GM12878 (cell line): ENCODE results near the gene TRIM9. TPM values are rescaled to one million over a fixed set of nuclear protein-coding genes. Genes with fewer than 3 reads are reported as not detected.

Source experiments
- ATAC-seq: fragments of 200-7000 bp; cut with Tn5 transposase; 3 replicates; pipeline ENCODE4 v1.9.1; 2020; ENCODE audit warnings: mild to moderate bottlenecking, moderate library complexity
- BruUV-seq: library from RNA; stranded (reverse); fragments of 400-500 nt; replicated peaks from 2 replicates; lab custom pipeline; 2021; lab: Mats Ljungman, UMichigan
- CTCF ChIA-PET: fragments of 300-600 bp; sonication (Branson Sonifier 250); formaldehyde crosslinking; extraction: SDS; loops from one replicate; lab custom pipeline; 2021; ENCODE audit warnings: inconsistent platforms; lab: Yijun Ruan, JAX
- POLR2A ChIA-PET: fragments of 350-600 bp; formaldehyde crosslinking; extraction: SDS; loops from one replicate; lab custom pipeline; 2021; ENCODE audit warnings: inconsistent platforms; lab: Charles Lee
- RAD21 ChIA-PET: fragments of 300-600 bp; sonication (Branson Sonifier 250); formaldehyde crosslinking; loops from one replicate; lab custom pipeline; 2023; ENCODE audit warnings: antibody characterized with exemption; ENCODE audit not compliant: unreplicated experiment; lab: Charles Lee
- SMC1A ChIA-PET: fragments of 300-600 bp; sonication (Branson Sonifier 250); formaldehyde crosslinking; loops from one replicate; lab custom pipeline; 2023; ENCODE audit not compliant: unreplicated experiment, uncharacterized antibody; lab: Charles Lee
- DNase-seq: peaks from one replicate; pipeline ENCODE4 v3.0.0-alpha.2; 2011; ENCODE audit warnings: low read depth, low spot score
- FAIRE-seq: peaks from 3 replicates; lab custom pipeline; 2011; peaks lifted over from hg19 to GRCh38; lab: Jason Lieb, UNC
- H2AFZ ChIP-seq: 2 replicates; pipeline ENCODE4 v1.6.0; 2011; ENCODE audit warnings: low read depth, low read length, control low read depth; ENCODE audit not compliant: control insufficient read depth
- H3K27ac ChIP-seq: 2 replicates; pipeline ENCODE4 v1.5.1; 2011; ENCODE audit warnings: control low read depth; ENCODE audit not compliant: control insufficient read depth, insufficient read depth
- H3K27me3 ChIP-seq, 2 experiments: replicated peaks in 1 of 2; 2 replicates each; pipeline versions ENCODE4 v1.6.0 to v1.6.1; 2011; ENCODE audit warnings: low read length in 1 of 2; ENCODE audit not compliant: control insufficient read depth in 2 of 2, insufficient read depth in 2 of 2
- H3K36me3 ChIP-seq, 2 experiments: 2 replicates each; pipeline ENCODE4 v1.5.1; 2011; ENCODE audit warnings: low read length in 1 of 2; ENCODE audit not compliant: control insufficient read depth in 2 of 2, insufficient read depth in 2 of 2
- H3K4me1 ChIP-seq: 2 replicates; pipeline ENCODE4 v1.6.1; 2011; ENCODE audit warnings: mild to moderate bottlenecking, low read length, moderate library complexity, mixed read lengths; ENCODE audit not compliant: control insufficient read depth, insufficient read depth
- H3K4me2 ChIP-seq: 2 replicates; pipeline ENCODE4 v1.6.0; 2011; ENCODE audit warnings: control low read depth; ENCODE audit not compliant: control insufficient read depth, insufficient read depth
- H3K4me3 ChIP-seq: fragments of 200-600 bp; sonication (generic); 2 replicates; pipeline ENCODE4 v1.5.1; 2016
- H3K79me2 ChIP-seq: 2 replicates; pipeline ENCODE4 v1.6.0; 2011; ENCODE audit warnings: low read length; ENCODE audit not compliant: control insufficient read depth, insufficient read depth
- H3K9ac ChIP-seq: 2 replicates; pipeline ENCODE4 v1.8.0; 2011; ENCODE audit warnings: low read length, control low read depth, mixed read lengths; ENCODE audit not compliant: control insufficient read depth, insufficient read depth
- H3K9me3 ChIP-seq: replicated peaks from 3 replicates; pipeline ENCODE4 v1.5.1; 2011; ENCODE audit warnings: mild to moderate bottlenecking, low read length; ENCODE audit not compliant: control insufficient read depth, insufficient read depth
- H4K20me1 ChIP-seq: 2 replicates; pipeline ENCODE4 v1.6.0; 2011; ENCODE audit not compliant: control insufficient read depth, insufficient read depth
- CBX3 ChIP-seq: fragments of 200-600 bp; sonication (generic); IDR thresholded peaks from 2 replicates; pipeline ENCODE4 v1.6.1; 2016; ENCODE audit warnings: low read depth, borderline replicate concordance
- CHD4 ChIP-seq: fragments of 200-600 bp; sonication (generic); IDR thresholded peaks from 2 replicates; pipeline ENCODE4 v1.6.1; 2016; ENCODE audit warnings: mild to moderate bottlenecking
- EED ChIP-seq: sonication (generic); IDR thresholded peaks from 2 replicates; pipeline ENCODE4 v1.6.1; 2016; ENCODE audit warnings: antibody characterized with exemption, low read depth
- FOS ChIP-seq: IDR thresholded peaks from 3 replicates; pipeline ENCODE4 v1.6.1; 2011; ENCODE audit warnings: borderline replicate concordance; ENCODE audit not compliant: insufficient read length; ENCODE audit errors: extremely low read depth
- HCFC1 ChIP-seq: fragments of 150-350 bp; IDR thresholded peaks from 2 replicates; pipeline ENCODE4 v1.6.1; 2014; ENCODE audit warnings: low read length
- IRF4 ChIP-seq: IDR thresholded peaks from 2 replicates; pipeline ENCODE4 v1.6.1; 2011; ENCODE audit warnings: low read depth, low read length
- MEF2B ChIP-seq: fragments of 450-650 bp; IDR thresholded peaks from 2 replicates; pipeline ENCODE4 v1.6.1; 2018; ENCODE audit warnings: mild to moderate bottlenecking, moderate library complexity; ENCODE audit not compliant: partially characterized antibody, poor library complexity, severe bottlenecking
- RAD21 ChIP-seq: IDR thresholded peaks from 2 replicates; pipeline ENCODE4 v1.6.1; 2011; ENCODE audit warnings: mild to moderate bottlenecking, low read depth, low read length, moderate library complexity; ENCODE audit not compliant: insufficient read depth
- REST ChIP-seq: IDR thresholded peaks from 2 replicates; pipeline ENCODE4 v1.6.1; 2012; ENCODE audit warnings: mild to moderate bottlenecking, low read depth, low read length
- RFX5 ChIP-seq: IDR thresholded peaks from 2 replicates; pipeline ENCODE4 v1.6.1; 2011; ENCODE audit warnings: low read depth, low read length, improper control_type of control experiment
- WGBS: methylation state at CpG from one replicate; pipeline ENCODE4 v1.1.6; 2016; ENCODE audit warnings: low lambda C conversion rate; ENCODE audit not compliant: insufficient replicate concordance, insufficient coverage; ENCODE audit errors: missing lambda C conversion rate; 5-methylcytosine and 5-hydroxymethylcytosine counted together
- in situ Hi-C: fragments of 300-500 bp; cut with MboI; formaldehyde crosslinking; loops from 9 replicates; pipeline ENCODE4 v1.14.3; 2018; ENCODE audit warnings: mixed read lengths
- intact Hi-C: fragments of 100-400 bp; cut with micrococcal nuclease; formaldehyde crosslinking; loops from one replicate; pipeline ENCODE4 v1.14.2; 2022; ENCODE audit not compliant: unreplicated experiment
- polyA plus RNA-seq, 11 experiments: library from polyadenylated mRNA; depleted of rRNA in 4 of 11; unstranded in 6 of 11; stranded (reverse) in 5 of 11; fragments of >200 nt; fragmentation: Nextera tagmentation in 4 of 11; fragmentation: Illumina TruSeq in 1 of 11; extraction: Ambion mirVana in 4 of 11; extraction: Trizol in 1 of 11; gene quantifications; 1 replicate in 1 of 11; 2 replicates in 10 of 11; pipeline versions ENCODE4 v1.2.1 to v1.2.3, GENCODE V29; 2011 to 2016; ENCODE audit warnings: inconsistent platforms in 2 of 11, missing spikeins in 2 of 11, low read depth in 1 of 11
- total RNA-seq, 4 experiments: library from RNA; depleted of rRNA in 3 of 4; stranded (reverse); fragments of >200 nt in 3 of 4; fragmentation: Illumina TruSeq in 1 of 4; extraction: Trizol in 1 of 4; gene quantifications; 2 replicates each; pipeline versions ENCODE4 v1.2.1 to v1.2.3, GENCODE V29; 2013 to 2021
- TF ChIP-seq, protein P1 (sequence below): fragments of 450-650 bp; conservative IDR thresholded peaks from 2 replicates; pipeline ENCODE4 v1.6.1; 2017; ENCODE audit warnings: mild to moderate bottlenecking, moderate library complexity
- TF ChIP-seq, protein P2 (sequence below): fragments of 450-650 bp; formaldehyde crosslinking; IDR thresholded peaks from 2 replicates; pipeline ENCODE4 v1.5.0; 2022; ENCODE audit warnings: mild to moderate bottlenecking, missing genetic modification characterization

TRIM9 gene
- total and polyA plus RNA-seq, 10 of the 15 experiments (the other 5 are each of a cell fraction or from before 2014, with no cell fraction given), result 0.04 to 0.18 (median 0.11) TPM; not detected in 2

DNA sequence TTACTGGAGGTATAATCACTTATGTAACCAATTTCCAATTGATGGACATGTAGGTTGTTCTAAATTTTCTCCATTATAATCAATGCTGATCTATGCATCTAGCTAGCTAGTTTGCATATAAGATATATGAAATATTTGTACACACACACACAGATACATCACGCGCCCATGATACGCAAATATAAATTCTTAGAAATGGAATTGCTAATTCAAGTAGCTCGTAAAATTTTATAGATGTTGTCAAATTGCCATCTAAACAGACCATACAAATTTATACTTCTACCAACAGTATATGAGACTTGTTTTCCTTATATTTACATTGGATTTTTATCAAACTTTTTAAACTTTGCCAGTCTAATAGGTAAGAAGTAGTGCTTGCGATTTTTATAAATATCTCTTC lies 29.1 kb upstream of the TRIM9 start (continued):
- TF ChIP-seq, protein P1, sequence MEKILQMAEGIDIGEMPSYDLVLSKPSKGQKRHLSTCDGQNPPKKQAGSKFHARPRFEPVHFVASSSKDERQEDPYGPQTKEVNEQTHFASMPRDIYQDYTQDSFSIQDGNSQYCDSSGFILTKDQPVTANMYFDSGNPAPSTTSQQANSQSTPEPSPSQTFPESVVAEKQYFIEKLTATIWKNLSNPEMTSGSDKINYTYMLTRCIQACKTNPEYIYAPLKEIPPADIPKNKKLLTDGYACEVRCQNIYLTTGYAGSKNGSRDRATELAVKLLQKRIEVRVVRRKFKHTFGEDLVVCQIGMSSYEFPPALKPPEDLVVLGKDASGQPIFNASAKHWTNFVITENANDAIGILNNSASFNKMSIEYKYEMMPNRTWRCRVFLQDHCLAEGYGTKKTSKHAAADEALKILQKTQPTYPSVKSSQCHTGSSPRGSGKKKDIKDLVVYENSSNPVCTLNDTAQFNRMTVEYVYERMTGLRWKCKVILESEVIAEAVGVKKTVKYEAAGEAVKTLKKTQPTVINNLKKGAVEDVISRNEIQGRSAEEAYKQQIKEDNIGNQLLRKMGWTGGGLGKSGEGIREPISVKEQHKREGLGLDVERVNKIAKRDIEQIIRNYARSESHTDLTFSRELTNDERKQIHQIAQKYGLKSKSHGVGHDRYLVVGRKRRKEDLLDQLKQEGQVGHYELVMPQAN, result no peak
- TF ChIP-seq RFX5, result no peak
- TF ChIP-seq MEF2B, result no peak

GRCh38 chr14:51121096-51121495 lies 26.2 kb upstream of the TRIM9 start:
- no peak overlapping the region for H2AFZ ChIP-seq
- WGBS, result 31% methylated on average over 3 of the region's 3 CpGs
- intact Hi-C loops (no loop called here), in situ Hi-C loops (no loop called here)
- ChIA-PET SMC1A (interaction anchor here (1.1 kb wide), 1 partner anchor 18 kb away, joined by 4 read pairs; no protein-coding TSS in a partner anchor), POLR2A (no interaction called here), RAD21 (no interaction called here), CTCF (no interaction called here)
- no peaks in the 10 kb centered on the region for H3K9me3 ChIP-seq
- no peak overlapping the region for H3K4me2 ChIP-seq
- no peak overlapping the region for H3K4me3 ChIP-seq
- BruUV-seq, result no TSS peak
- H3K36me3 ChIP-seq, result no peaks in the 10 kb centered on the region
- H4K20me1 ChIP-seq, result no peaks in the 10 kb centered on the region
- H3K27me3 ChIP-seq, result no peaks in the 10 kb centered on the region; a peak in 1 of 4 replicates
- FAIRE-seq (no peak), ATAC-seq (no peak), DNase-seq (no peak)
- no peak overlapping the region for H3K27ac ChIP-seq
- no peak overlapping the region for H3K9ac ChIP-seq
- no peaks in the 10 kb centered on the region for H3K4me1 ChIP-seq
- no peaks in the 10 kb centered on the region for H3K79me2 ChIP-seq
- TF ChIP-seq RAD21 (no peak), REST (no peak), IRF4 (no peak), EED (no peak), CBX3 (no peak), CHD4 (no peak), FOS (no peak), MEF2B (no peak), HCFC1 (no peak)
- TF ChIP-seq, protein P2, sequence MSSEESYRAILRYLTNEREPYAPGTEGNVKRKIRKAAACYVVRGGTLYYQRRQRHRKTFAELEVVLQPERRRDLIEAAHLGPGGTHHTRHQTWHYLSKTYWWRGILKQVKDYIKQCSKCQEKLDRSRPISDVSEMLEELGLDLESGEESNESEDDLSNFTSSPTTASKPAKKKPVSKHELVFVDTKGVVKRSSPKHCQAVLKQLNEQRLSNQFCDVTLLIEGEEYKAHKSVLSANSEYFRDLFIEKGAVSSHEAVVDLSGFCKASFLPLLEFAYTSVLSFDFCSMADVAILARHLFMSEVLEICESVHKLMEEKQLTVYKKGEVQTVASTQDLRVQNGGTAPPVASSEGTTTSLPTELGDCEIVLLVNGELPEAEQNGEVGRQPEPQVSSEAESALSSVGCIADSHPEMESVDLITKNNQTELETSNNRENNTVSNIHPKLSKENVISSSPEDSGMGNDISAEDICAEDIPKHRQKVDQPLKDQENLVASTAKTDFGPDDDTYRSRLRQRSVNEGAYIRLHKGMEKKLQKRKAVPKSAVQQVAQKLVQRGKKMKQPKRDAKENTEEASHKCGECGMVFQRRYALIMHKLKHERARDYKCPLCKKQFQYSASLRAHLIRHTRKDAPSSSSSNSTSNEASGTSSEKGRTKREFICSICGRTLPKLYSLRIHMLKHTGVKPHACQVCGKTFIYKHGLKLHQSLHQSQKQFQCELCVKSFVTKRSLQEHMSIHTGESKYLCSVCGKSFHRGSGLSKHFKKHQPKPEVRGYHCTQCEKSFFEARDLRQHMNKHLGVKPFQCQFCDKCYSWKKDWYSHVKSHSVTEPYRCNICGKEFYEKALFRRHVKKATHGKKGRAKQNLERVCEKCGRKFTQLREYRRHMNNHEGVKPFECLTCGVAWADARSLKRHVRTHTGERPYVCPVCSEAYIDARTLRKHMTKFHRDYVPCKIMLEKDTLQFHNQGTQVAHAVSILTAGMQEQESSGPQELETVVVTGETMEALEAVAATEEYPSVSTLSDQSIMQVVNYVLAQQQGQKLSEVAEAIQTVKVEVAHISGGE (CRISPR knock-in tag), result no peak
- TF ChIP-seq, protein P1, result no peak
